ENCODE results near the gene SLC34A1.
A peak's percentile ranks its signal among the peaks of the same experiment; 100 is the strongest.

SLC34A1 gene

DNA sequence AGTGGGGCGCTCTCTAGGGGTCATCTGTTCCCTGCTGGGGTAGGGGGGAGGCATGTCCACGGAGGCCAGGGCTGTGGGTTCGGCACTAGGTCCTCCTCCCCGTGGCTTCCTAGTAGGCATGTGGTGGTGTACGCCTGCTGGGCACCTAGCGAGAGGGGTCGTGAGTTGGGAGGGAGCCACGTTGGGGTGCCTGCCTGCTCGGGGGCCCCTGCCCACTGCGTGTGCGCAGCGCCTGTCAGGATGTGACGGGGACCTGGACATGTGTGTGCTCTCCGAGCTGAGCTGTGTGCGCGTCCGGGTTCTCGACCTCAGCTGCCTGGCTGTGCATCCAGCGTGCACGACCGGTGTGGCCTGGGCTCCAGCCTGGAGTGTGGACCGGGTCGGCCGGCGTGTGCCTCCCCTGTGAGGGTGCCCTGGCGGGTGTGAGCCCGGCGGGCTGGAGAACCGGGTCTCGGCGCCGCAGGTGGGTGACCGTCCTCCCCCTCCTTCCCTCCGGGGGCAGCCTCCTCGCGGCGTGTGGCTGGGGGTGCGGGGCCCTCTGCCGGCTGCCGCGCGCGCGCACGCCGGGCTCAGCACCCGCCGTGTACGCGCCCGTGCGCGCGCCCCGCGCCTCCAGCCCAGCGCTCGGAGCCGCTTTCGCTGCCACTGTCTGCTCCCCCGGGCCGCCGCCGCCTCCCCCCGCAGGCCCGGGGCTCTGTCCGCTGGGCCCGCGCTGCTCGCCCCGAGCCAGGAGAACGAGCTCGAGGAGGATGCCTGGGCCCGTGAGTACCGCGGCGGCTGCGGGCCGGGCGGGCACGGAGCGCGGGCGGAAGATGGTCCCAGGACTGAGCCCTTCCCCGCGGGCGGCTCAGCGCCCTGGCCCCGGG, 62.2 kb downstream of the SLC34A1 start, which contains the start of gene PRR7:
PRR7 (plus strand) TSS at position 615 of the 866 bp plus-strand sequence. CDS start 8,254 bp downstream, outside the sequence.
- no peak for DNase-seq (ENCODE audit: low read depth)

DNA sequence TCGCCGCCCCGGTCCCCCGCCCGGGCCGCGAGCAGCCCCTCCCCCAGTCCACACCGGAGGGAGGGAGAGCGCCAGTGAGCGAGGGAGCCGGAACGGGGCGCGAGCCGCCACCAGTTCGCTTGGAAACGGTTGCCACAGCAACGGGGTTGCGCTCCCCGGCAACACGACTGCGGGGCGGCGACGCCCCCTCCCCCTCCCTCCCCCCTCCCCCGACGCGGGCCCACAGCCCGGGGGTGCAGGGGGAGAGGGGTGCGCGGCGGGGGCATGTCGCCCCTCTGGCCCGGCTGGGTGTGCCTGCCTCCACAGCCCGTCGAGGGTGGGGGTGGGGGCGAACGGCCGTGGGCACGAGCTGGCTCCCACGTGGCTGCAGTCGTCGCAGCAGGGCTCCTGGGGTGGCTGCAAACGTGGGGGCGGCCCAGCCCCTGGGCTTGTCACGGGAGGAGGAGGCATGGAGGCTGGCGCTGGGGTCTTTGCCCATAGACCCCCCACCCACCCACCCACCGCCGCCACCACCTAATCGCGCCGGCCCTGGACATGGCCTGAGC, 62.9 kb downstream of the SLC34A1 start:
- DNase-seq (ENCODE audit: low read depth): no peak

DNA sequence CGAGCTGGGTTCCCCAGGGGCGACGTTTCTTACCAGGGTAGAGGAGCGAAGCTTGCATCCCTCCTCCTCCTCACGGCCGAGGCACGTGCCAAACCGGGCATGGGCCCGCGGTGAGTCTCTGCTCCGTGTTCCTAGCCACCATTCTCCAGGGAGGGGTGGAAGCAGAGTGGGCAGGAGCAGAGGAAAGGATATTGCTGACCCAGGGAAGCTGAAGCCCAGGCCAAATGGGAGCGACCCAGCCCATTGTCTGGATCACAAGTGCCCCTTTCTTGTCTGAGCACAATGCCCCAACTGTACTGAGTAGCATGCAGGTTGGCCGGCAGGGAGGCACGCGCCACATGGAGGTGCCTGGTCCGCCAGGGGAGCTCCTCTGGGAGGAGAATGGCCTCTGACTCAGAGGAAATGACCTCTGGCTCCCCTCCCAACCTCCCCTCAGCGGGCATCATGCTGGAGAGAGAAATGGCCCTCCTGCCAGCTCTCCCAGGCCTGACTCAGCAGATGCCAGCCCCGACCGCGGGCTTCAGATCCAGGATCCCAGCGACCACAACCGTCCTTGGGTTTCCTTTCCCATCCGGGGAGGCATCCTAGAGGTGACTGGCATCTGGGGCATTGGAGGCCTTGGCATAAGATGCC, 63.5 kb downstream of the SLC34A1 start:
- DNase-seq (ENCODE audit: low read depth): peak; percentile 75

Measured in HS-27A (cell line).